ENCODE measurements around the gene GLIPR2. TPM values are rescaled to one million over a fixed set of nuclear protein-coding genes. Genes with fewer than 3 reads are reported as not detected.
A peak's percentile ranks its signal among the peaks of the same experiment; 100 is the strongest.
"Not testable (repeated sequence)": the region's sequence is repeated elsewhere in the genome, so short reads cannot be mapped to it uniquely, and the experiment has no call there.

GLIPR2 gene
- total RNA-seq, 4 donors from 2014 or later, result 3.3 to 5.3 (median 3.9) TPM

GRCh38 chr9:36158917-36159316 lies 22.4 kb downstream of the GLIPR2 start:
- intact Hi-C loops (cut with DNase I; ENCODE audit: low total_unique reads), result no loop called here

DNA sequence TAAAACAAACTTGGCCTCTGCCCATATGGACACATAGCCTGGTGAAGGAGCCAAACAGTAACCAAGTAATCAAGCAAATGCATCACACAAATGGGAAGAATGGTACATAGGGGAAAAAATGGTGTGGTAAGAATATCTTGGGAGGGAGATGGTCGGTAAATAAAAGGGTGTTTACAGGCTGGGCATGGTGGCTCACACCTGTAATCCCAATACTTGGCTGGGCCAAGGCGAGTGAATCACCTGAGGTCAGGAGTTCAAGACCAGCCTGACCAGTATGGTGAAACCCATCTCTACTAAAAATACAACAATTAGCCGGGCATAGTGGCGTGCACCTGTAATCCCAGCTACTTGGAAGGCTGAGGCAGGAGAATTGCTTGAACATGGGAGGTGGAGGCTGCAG lies 23.0 kb downstream of the GLIPR2 start:
- H3K36me3 ChIP-seq; H3K4me1 ChIP-seq; DNase-seq; intact Hi-C loops (cut with DNase I; ENCODE audit: low total_unique reads); H3K9me3 ChIP-seq; H3K4me3 ChIP-seq; in situ Hi-C loops (cut with MboI; ENCODE audit: low sequenced_read_pairs in 4 of 4); H3K27me3 ChIP-seq; ATAC-seq: not testable (repeated sequence)
- peak overlapping the region in 2 of 4 donors; percentile 12 to 41 for H3K27ac ChIP-seq

More at GRCh38 chr9:36158917-36159316, 22.4 kb downstream of the GLIPR2 start:
- DNase-seq, result no peak
- in situ Hi-C loops (cut with MboI; ENCODE audit: low sequenced_read_pairs in 4 of 4), result no loop called here
- ATAC-seq, result peak in 1 of 2 donors; percentile 19
- peak overlapping the region in 3 of 4 donors; percentile 17 to 43 (median 41) for H3K27ac ChIP-seq
- H3K27me3 ChIP-seq, result peaks cover 0 to 2% (median 0%) of the 10 kb centered on the region in 3 donors
- H3K9me3 ChIP-seq, result no peaks in the 10 kb centered on the region
- H3K4me3 ChIP-seq, result no peak overlapping the region
- peaks cover 4 to 5% of the 10 kb centered on the region in 2 donors for H3K4me1 ChIP-seq
- no peaks in the 10 kb centered on the region for H3K36me3 ChIP-seq
- TF ChIP-seq, protein P1, sequence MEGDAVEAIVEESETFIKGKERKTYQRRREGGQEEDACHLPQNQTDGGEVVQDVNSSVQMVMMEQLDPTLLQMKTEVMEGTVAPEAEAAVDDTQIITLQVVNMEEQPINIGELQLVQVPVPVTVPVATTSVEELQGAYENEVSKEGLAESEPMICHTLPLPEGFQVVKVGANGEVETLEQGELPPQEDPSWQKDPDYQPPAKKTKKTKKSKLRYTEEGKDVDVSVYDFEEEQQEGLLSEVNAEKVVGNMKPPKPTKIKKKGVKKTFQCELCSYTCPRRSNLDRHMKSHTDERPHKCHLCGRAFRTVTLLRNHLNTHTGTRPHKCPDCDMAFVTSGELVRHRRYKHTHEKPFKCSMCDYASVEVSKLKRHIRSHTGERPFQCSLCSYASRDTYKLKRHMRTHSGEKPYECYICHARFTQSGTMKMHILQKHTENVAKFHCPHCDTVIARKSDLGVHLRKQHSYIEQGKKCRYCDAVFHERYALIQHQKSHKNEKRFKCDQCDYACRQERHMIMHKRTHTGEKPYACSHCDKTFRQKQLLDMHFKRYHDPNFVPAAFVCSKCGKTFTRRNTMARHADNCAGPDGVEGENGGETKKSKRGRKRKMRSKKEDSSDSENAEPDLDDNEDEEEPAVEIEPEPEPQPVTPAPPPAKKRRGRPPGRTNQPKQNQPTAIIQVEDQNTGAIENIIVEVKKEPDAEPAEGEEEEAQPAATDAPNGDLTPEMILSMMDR (IDR thresholded peaks at IDR 0.05 in 4 of 5, conservative IDR thresholded peaks at IDR 0.05 in 1 of 5), result no peak
- TF ChIP-seq POLR2A (IDR thresholded peaks at IDR 0.05), result no peak

GRCh38 chr9:36160126-36160525 lies 23.6 kb downstream of the GLIPR2 start:
- H3K27me3 ChIP-seq; DNase-seq; ATAC-seq; H3K9me3 ChIP-seq; H3K27ac ChIP-seq; H3K4me1 ChIP-seq; in situ Hi-C loops (cut with MboI; ENCODE audit: low sequenced_read_pairs in 4 of 4); H3K36me3 ChIP-seq; H3K4me3 ChIP-seq: not testable (repeated sequence)
- intact Hi-C loops (cut with DNase I; ENCODE audit: low total_unique reads), result loop anchor here (10.0 kb wide), 1 partner anchor 125 kb away; the partner anchor contains the start of gene RECK

DNA sequence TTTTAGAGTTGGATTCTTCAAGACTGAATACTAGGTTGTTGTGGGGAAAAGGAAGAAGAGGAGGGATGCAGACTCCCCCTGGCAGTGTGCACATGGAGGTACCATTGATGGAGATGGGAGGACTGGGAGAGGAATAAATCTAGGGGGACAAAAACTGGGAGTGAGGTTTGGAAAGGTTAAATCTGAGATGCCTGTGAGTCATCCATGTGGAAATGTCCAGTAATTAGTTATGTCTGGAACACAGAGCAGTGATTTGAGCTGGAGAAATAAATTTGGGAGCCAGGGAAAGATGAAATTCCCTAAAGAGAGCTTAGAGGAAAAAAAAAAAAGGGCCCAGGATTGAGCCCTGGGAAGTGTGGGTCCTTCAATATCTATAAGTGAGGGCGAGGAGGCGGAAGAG lies 24.7 kb downstream of the GLIPR2 start:
- H3K4me1 ChIP-seq, result peaks cover 0 to 10% of the 10 kb centered on the region in 2 donors

GRCh38 chr9:36162211-36162738 lies 25.7 kb downstream of the GLIPR2 start:
- Histone ChIP-seq H3K27ac (peak overlapping the region in 3 of 4 donors; percentile 61 to 71 (median 63)), H3K27me3 (peaks cover 0 to 9% (median 5%) of the 10 kb centered on the region in 3 donors), H3K4me3 (no peak overlapping the region), H3K9me3 (no peaks in the 10 kb centered on the region), H3K36me3 (no peaks in the 10 kb centered on the region), H3K4me1 (peaks cover 2 to 18% of the 10 kb centered on the region in 2 donors)
- ATAC-seq, result no peak
- TF ChIP-seq, protein P1 (IDR thresholded peaks at IDR 0.05 in 4 of 5, conservative IDR thresholded peaks at IDR 0.05 in 1 of 5), result no peak
- TF ChIP-seq POLR2A (IDR thresholded peaks at IDR 0.05), result no peak
- intact Hi-C loops (cut with DNase I; ENCODE audit: low total_unique reads) (loop anchor here (10.0 kb wide), 1 partner anchor 127 kb away; the partner anchor contains the start of gene RECK), in situ Hi-C loops (cut with MboI; ENCODE audit: low sequenced_read_pairs in 4 of 4) (no loop called here)
- no peak for DNase-seq

More for the DNA sequence above, 24.7 kb downstream of the GLIPR2 start:
- H3K36me3 ChIP-seq, result no peaks in the 10 kb centered on the region
- peak overlapping the region; percentile 18 to 61 (median 42) for H3K27ac ChIP-seq
- no peak overlapping the region for H3K4me3 ChIP-seq
- in situ Hi-C loops (cut with MboI; ENCODE audit: low sequenced_read_pairs in 4 of 4) (no loop called here), intact Hi-C loops (cut with DNase I; ENCODE audit: low total_unique reads) (loop anchor here (10.0 kb wide), 1 partner anchor 126 kb away; the partner anchor contains the start of gene RECK)
- no peaks in the 10 kb centered on the region for H3K9me3 ChIP-seq
- ATAC-seq (peak; percentile 38 to 46), DNase-seq (no peak)
- peaks cover 0 to 7% (median 5%) of the 10 kb centered on the region in 3 donors for H3K27me3 ChIP-seq
- TF ChIP-seq, protein P1 (IDR thresholded peaks at IDR 0.05 in 4 of 5, conservative IDR thresholded peaks at IDR 0.05 in 1 of 5), result no peak
